ENCODE results near the gene CDPF1. TPM values are rescaled to one million over a fixed set of nuclear protein-coding genes. Genes with fewer than 3 reads are reported as not detected.
A peak's percentile ranks its signal among the peaks of the same experiment; 100 is the strongest.

The CDPF1 gene
- total RNA-seq (2013), result 6.9 TPM
- polyA plus RNA-seq (1 to 10 TPM; 8.3 to 8.4 (median 8.3) TPM), polyA minus RNA-seq (5.2 and 5.7 TPM in 2 replicates), total RNA-seq (0.34 to 1.6 (median 0.91) reads per million in 11 experiments)

GRCh38 chr22:46250035-46250782 lies at the start of gene CDPF1:
Gene CDPF1, minus strand, starts transcription at chr22:46250293. Its CDS starts 2,009 bp downstream, at chr22:46248284.
- Mint-ChIP-seq H3K36me3 (peaks cover 7 to 9% of the 10 kb centered on the region in 2 donors), H3K9me3 (peaks cover 0 to 5% (median 0%) of the 10 kb centered on the region in 7 donors), H3K4me1 (peaks cover 26% of the 10 kb centered on the region), H3K4me3 (peak within 1 kb of the TSS; percentile 89 to 93), H3K27me3 (ENCODE audit: low read depth in 3 of 3) (peaks cover 0 to 4% (median 0%) of the 10 kb centered on the region in 3 donors), H3K27ac (peak within 1 kb of the TSS; percentile 33 to 84 (median 72))
- Histone ChIP-seq H4K20me1 (ENCODE audit: insufficient read depth, low read length) (no peaks in the 10 kb centered on the region), H3K79me2 (ENCODE audit: insufficient read depth, low read length) (peaks cover 4% of the 10 kb centered on the region), H3K9me3 (replicated peaks in 1 of 2; ENCODE audit: control insufficient read depth in 1 of 2, insufficient read depth in 1 of 2, low read length in 2 of 2) (no peaks in the 10 kb centered on the region), H3K27ac (ENCODE audit: low read depth in 1 of 2, low read length in 2 of 2) (peak within 1 kb of the TSS; percentile 61 to 81), H3K4me2 (replicated peaks; ENCODE audit: extremely low read depth, low read length, poor library complexity, severe bottlenecking) (peak within 1 kb of the TSS; percentile 91), H3K4me3 (replicated peaks in 1 of 3; ENCODE audit: low read depth in 2 of 3, low read length in 3 of 3) (peak within 1 kb of the TSS; percentile 58 to 88 (median 67)), H2AFZ (ENCODE audit: insufficient read depth, low read depth, low read length, poor library complexity, severe bottlenecking) (peak within 1 kb of the TSS; percentile 95), H3K4me1 (ENCODE audit: control insufficient read depth in 1 of 2, insufficient read depth in 2 of 2, low read length in 2 of 2) (peaks cover 14 to 19% of the 10 kb centered on the region in 2 donors), H3K9ac (ENCODE audit: insufficient read depth, low read length, poor library complexity, severe bottlenecking) (peak within 1 kb of the TSS; percentile 77), H3K27me3 (ENCODE audit: control insufficient read depth in 2 of 2, insufficient read depth in 2 of 2, low read length in 2 of 2) (no peaks in the 10 kb centered on the region), H3K36me3 (replicated peaks in 1 of 2; ENCODE audit: control insufficient read depth in 1 of 2, insufficient read depth in 2 of 2, low read length in 2 of 2) (peaks cover 0 to 1% of the 10 kb centered on the region in 2 donors)
- DNase-seq, result peak; percentile 77 to 84 (median 82)
- under 1% methylated on average over 89 of the region's 89 CpGs for WGBS (ENCODE audit: insufficient coverage)
- no peak for TF ChIP-seq CTCF (IDR thresholded peaks at IDR 0.05)
- intact Hi-C loops (cut with micrococcal nuclease), result loop anchor here in 1 of 2 donors (5.0 kb wide), 1 partner anchor 98 kb away; the partner anchor contains the start of gene PPARA

- no peak overlapping the region for H3K4me3 ChIP-seq (replicated peaks in 1 of 3; ENCODE audit: low read depth in 2 of 3, low read length in 3 of 3)
- TF ChIP-seq CTCF (IDR thresholded peaks at IDR 0.05), result no peak
- H3K27ac Mint-ChIP-seq, result peak overlapping the region in 1 of 7 donors; percentile 50
- intact Hi-C loops (cut with micrococcal nuclease), result loop anchor here (10.0 kb wide), 2 partner anchors 264 to 304 kb away; no protein-coding TSS in a partner anchor
- DNase-seq, result no peak
- no peak overlapping the region for H3K4me3 Mint-ChIP-seq
- peaks cover 11 to 37% of the 10 kb centered on the region in 2 donors for H3K36me3 ChIP-seq (replicated peaks in 1 of 2; ENCODE audit: control insufficient read depth in 1 of 2, insufficient read depth in 2 of 2, low read length in 2 of 2)
- H3K4me1 ChIP-seq (ENCODE audit: control insufficient read depth in 1 of 2, insufficient read depth in 2 of 2, low read length in 2 of 2), result peaks cover 22 to 29% of the 10 kb centered on the region in 2 donors
- peaks cover 0 to 2% (median 0%) of the 10 kb centered on the region in 3 donors for H3K27me3 Mint-ChIP-seq (ENCODE audit: low read depth in 3 of 3)
- peaks cover 70% of the 10 kb centered on the region for H3K79me2 ChIP-seq (ENCODE audit: insufficient read depth, low read length)
- no peaks in the 10 kb centered on the region for H3K9me3 ChIP-seq (replicated peaks in 1 of 2; ENCODE audit: control insufficient read depth in 1 of 2, insufficient read depth in 1 of 2, low read length in 2 of 2)
- H4K20me1 ChIP-seq (ENCODE audit: insufficient read depth, low read length), result no peaks in the 10 kb centered on the region
- no peak overlapping the region for H3K9ac ChIP-seq (ENCODE audit: insufficient read depth, low read length, poor library complexity, severe bottlenecking)
- no peak overlapping the region for H2AFZ ChIP-seq (ENCODE audit: insufficient read depth, low read depth, low read length, poor library complexity, severe bottlenecking)
- 95% methylated on average over 13 of the region's 13 CpGs for WGBS (ENCODE audit: insufficient coverage)
- H3K27ac ChIP-seq (ENCODE audit: low read depth in 1 of 2, low read length in 2 of 2), result no peak overlapping the region
- no peaks in the 10 kb centered on the region for H3K27me3 ChIP-seq (ENCODE audit: control insufficient read depth in 2 of 2, insufficient read depth in 2 of 2, low read length in 2 of 2)
- no peak overlapping the region for H3K4me2 ChIP-seq (replicated peaks; ENCODE audit: extremely low read depth, low read length, poor library complexity, severe bottlenecking)
- H3K36me3 Mint-ChIP-seq, result peaks cover 23 to 45% of the 10 kb centered on the region in 2 donors
- H3K4me1 Mint-ChIP-seq, result peaks cover 31% of the 10 kb centered on the region
- H3K9me3 Mint-ChIP-seq, result no peaks in the 10 kb centered on the region
Observed at GRCh38 chr22:46299101-46299500, 49.0 kb upstream of the CDPF1 start.

Measured in CD14-positive monocyte (primary cell).